HG03571 (cell line): ENCODE measurements around the gene CMSS1.
"Not testable (repeated sequence)": the region's sequence is repeated elsewhere in the genome, so short reads cannot be mapped to it uniquely, and the experiment has no call there.

Experiments used
- ATAC-seq: cut with Tn5 transposase; IDR thresholded peaks from one replicate; pipeline ENCODE4 v1.9.1; 2021; ENCODE audit not compliant: unreplicated experiment

The CMSS1 gene

DNA sequence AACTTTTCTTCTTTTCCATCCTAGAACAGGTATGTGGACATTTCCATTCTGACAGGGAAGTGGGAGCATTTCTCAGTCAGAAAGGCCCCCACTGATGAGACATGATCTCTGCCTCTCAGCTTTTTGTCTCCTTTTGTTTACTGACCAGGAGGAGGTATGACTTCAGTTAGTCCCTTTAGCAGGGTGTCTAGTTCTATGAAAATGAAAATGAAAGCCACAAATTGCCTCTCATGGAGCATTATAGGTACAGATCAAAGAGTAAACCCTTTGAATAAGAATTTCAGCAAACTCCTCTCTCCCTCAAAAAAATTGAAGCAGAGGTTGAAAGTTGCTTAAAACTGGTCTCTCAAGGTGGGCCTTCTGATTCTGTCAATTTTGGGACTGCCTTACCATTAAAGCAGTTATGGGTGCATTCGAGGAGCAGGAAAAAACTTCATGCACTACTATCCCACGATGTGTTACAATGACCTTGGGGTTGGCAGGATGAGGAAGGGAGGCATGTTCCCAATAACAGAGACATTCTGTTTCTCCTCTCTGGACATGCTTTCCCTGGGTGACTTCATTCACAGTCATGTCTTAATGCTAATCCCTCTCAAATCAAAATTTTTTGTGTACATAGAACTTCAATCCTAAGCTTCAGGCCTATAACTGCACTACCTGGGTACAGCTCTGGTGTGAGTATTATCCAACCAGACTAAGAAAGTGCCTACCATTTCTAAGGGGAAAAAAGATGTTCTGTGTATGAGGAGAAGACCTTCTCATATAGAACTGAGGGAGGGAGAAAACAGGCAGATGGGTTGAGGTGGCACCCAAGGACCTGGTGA, 392.5 kb downstream of the CMSS1 start:
- peak; percentile 83 for ATAC-seq

GRCh38 chr3:100210772-100211135, 393.1 kb downstream of the CMSS1 start:
- no peak for ATAC-seq

DNA sequence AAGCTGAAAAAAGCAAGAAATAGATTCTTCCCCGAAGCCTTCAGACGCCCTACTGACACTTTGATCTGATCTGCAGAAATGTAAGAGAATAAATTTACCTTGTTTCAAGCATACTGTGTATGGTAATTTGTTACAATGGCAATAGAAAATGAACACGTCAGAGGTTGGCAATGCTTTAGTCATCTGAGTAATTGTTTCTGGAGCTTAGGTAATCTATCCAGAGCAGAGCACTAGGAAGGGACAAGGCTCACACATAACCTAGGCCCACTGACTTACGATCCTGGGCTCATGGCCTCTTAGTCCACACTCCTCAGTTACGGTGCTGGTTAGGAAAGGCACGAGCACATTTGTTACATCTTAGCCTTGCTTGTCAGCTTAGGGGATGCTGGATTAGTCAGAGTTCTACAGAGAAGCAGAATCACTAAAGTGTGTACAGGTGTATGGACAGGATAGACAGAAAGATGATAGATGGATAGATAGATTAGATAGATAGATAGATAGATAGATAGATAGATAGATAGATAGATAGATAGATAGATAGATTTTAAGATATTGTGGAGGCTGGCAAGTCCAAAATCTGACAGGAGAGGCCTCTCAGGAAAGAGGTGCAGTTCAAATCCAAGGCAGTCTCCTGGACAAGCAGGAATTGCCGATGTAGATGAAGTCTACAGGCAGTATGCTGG, 396.4 kb downstream of the CMSS1 start:
- ATAC-seq = no peak

DNA sequence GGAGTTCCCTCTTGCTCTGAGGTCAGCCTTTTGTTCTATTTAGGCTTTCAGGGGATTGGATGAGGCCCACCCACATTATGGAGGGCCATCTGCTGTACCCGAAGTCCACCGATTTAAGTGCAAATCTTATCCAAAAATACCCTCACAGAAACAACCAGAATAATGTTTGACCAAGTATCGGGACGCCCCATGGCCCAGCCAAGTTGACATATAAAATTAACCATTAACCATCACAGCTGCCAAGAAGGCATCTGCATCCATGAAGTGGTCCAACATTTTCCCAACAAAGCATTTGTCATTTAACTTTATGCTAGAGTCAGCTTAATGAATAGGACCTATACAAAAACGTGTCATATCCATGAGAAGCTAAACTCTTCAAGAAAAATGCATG, 396.9 kb downstream of the CMSS1 start:
- no peak for ATAC-seq

DNA sequence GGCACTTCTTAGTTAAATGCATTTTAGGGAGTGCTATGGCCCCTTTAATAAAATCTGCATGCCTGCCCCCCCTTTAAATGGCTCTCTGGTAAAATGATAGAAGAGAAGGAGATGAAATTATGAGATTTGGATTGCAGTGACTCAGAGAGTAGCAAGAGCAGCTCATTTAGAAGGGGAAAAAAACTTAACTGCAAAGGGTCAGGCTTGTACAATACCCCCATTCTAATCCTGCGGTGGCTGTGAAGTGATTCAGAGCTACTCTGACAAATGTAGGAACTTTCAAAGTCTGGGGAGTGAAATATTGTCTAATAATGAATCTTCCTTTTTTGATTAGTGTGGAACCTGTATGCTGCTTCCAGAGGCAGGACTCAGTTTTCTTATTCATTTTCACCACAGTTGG, 399.1 kb downstream of the CMSS1 start:
- ATAC-seq = no peak

DNA sequence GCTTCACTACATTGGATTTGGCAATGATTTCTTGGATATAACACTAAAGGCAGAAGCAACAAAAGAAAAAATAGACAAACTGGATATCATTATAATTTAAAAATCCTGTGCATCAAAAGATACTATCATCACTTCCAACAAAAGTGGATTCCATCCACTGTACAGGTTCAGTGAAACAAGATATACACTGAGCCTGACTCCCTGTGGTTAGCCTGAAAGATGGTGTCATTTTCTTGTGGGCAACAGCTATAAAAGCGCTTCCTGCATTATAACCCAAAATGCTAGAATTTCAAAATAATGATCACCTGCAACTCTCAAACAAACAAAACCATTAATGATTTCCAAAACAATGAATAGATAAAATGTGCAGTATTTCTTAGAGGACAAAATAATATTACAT, 403.5 kb downstream of the CMSS1 start:
- no peak for ATAC-seq

GRCh38 chr3:100225193-100225592, 407.5 kb downstream of the CMSS1 start:
- ATAC-seq = no peak

DNA sequence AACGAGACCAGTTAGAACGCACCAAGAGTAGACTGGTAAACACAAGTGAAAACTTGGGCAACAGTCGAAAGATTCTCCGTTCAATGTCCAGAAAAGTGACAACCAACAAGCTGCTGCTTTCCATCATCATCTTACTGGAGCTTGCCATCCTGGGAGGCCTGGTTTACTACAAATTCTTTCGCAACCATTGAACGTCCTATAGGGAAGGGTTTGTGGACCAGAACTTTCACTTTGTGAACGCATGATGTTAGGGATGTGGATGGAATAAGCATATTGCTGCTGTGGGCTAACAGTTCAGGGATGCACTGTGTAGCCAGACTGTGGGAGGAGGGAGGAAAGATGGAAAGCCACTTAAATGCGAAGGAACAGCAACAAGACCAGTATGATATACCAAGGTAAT, 408.2 kb downstream of the CMSS1 start:
- ATAC-seq = no peak

- ATAC-seq = no peak
Observed at GRCh38 chr3:100226712-100227429, 409.2 kb downstream of the CMSS1 start.

- ATAC-seq = no peak
Observed at GRCh38 chr3:100227511-100227921, 409.9 kb downstream of the CMSS1 start.

- ATAC-seq = no peak
Observed at GRCh38 chr3:100228247-100228646, 410.6 kb downstream of the CMSS1 start.

GRCh38 chr3:100229188-100229587, 411.5 kb downstream of the CMSS1 start:
- not testable (repeated sequence) for ATAC-seq

DNA sequence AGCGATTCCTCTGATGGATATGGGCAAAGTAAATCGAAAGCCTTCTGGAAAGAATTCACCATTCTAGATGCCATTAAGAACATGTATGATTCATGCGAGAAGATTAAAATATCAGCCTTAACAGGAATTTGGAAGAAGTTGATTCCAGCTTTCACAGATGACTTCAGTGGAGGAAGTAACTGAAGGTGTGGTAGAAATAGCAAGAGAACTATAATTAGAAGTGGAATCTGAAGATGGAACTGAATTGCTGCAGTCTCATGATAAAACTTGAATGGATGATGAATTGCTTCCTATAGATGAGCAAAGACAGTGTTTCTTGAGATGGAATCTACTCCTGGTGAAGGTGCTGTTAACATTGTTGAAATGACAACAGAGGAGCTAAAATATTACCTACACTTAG, 413.0 kb downstream of the CMSS1 start:
- ATAC-seq = no peak
